ENCODE data around the gene GPR162. TPM values are rescaled to one million over a fixed set of nuclear protein-coding genes. Genes with fewer than 3 reads are reported as not detected.

GPR162 gene
- total and polyA plus RNA-seq, 10 of the 15 experiments (the other 5 are each of a cell fraction or from before 2014, with no cell fraction given) = not detected

DNA sequence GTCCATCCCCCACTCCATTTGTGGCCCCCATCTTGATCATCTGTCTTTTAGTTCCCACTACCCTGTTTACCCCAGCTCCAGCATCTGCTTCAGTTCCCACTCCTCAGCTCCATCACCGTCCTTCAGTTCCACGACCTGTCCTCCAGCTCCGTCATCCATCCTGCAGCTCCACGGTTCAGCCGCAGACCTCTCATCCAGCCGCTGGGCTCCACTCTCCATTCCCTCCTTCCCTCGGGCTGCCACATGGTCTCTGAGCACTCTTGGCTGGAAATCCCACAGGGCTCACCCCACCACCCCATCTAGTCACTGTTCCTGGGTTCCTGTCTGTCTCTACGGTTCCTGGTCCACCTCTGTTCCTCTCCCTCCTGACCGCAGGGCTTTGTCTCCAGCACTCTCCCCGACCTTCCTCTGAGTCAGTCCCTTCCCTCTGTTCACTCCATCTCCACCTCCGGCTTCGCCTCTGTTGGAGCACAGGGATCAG is 3.3 kb downstream of the GPR162 start (continued):
- TF ChIP-seq, protein P1, sequence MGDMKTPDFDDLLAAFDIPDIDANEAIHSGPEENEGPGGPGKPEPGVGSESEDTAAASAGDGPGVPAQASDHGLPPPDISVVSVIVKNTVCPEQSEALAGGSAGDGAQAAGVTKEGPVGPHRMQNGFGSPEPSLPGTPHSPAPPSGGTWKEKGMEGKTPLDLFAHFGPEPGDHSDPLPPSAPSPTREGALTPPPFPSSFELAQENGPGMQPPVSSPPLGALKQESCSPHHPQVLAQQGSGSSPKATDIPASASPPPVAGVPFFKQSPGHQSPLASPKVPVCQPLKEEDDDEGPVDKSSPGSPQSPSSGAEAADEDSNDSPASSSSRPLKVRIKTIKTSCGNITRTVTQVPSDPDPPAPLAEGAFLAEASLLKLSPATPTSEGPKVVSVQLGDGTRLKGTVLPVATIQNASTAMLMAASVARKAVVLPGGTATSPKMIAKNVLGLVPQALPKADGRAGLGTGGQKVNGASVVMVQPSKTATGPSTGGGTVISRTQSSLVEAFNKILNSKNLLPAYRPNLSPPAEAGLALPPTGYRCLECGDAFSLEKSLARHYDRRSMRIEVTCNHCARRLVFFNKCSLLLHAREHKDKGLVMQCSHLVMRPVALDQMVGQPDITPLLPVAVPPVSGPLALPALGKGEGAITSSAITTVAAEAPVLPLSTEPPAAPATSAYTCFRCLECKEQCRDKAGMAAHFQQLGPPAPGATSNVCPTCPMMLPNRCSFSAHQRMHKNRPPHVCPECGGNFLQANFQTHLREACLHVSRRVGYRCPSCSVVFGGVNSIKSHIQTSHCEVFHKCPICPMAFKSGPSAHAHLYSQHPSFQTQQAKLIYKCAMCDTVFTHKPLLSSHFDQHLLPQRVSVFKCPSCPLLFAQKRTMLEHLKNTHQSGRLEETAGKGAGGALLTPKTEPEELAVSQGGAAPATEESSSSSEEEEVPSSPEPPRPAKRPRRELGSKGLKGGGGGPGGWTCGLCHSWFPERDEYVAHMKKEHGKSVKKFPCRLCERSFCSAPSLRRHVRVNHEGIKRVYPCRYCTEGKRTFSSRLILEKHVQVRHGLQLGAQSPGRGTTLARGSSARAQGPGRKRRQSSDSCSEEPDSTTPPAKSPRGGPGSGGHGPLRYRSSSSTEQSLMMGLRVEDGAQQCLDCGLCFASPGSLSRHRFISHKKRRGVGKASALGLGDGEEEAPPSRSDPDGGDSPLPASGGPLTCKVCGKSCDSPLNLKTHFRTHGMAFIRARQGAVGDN (IDR thresholded peaks at IDR 0.05) = no peak
- TF ChIP-seq, protein P2, sequence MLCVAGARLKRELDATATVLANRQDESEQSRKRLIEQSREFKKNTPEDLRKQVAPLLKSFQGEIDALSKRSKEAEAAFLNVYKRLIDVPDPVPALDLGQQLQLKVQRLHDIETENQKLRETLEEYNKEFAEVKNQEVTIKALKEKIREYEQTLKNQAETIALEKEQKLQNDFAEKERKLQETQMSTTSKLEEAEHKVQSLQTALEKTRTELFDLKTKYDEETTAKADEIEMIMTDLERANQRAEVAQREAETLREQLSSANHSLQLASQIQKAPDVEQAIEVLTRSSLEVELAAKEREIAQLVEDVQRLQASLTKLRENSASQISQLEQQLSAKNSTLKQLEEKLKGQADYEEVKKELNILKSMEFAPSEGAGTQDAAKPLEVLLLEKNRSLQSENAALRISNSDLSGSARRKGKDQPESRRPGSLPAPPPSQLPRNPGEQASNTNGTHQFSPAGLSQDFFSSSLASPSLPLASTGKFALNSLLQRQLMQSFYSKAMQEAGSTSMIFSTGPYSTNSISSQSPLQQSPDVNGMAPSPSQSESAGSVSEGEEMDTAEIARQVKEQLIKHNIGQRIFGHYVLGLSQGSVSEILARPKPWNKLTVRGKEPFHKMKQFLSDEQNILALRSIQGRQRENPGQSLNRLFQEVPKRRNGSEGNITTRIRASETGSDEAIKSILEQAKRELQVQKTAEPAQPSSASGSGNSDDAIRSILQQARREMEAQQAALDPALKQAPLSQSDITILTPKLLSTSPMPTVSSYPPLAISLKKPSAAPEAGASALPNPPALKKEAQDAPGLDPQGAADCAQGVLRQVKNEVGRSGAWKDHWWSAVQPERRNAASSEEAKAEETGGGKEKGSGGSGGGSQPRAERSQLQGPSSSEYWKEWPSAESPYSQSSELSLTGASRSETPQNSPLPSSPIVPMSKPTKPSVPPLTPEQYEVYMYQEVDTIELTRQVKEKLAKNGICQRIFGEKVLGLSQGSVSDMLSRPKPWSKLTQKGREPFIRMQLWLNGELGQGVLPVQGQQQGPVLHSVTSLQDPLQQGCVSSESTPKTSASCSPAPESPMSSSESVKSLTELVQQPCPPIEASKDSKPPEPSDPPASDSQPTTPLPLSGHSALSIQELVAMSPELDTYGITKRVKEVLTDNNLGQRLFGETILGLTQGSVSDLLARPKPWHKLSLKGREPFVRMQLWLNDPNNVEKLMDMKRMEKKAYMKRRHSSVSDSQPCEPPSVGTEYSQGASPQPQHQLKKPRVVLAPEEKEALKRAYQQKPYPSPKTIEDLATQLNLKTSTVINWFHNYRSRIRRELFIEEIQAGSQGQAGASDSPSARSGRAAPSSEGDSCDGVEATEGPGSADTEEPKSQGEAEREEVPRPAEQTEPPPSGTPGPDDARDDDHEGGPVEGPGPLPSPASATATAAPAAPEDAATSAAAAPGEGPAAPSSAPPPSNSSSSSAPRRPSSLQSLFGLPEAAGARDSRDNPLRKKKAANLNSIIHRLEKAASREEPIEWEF (IDR thresholded peaks at IDR 0.05; ENCODE audit: insufficient replicate concordance, low read depth, low read length) = no peak
- no peak for TF ChIP-seq ZNF217 (IDR thresholded peaks at IDR 0.05)
- no peak for TF ChIP-seq ESRRA (IDR thresholded peaks at IDR 0.05; ENCODE audit: low read length)
- no peak for TF ChIP-seq GABPA (IDR thresholded peaks at IDR 0.05; ENCODE audit: low read depth)
- no peak for TF ChIP-seq NRF1 (conservative IDR thresholded peaks at IDR 0.05; ENCODE audit: low read depth, low read length)
- TF ChIP-seq ATF7 (IDR thresholded peaks at IDR 0.05; ENCODE audit: low read depth) = no peak

Data from GM12878 (cell line).